Activated CD8-positive, alpha-beta memory T cell treated with anti-CD3 and anti-CD28 coated beads, Interleukin-2, amount 50 U/mL, for 24 hours (primary cell): ENCODE results near the gene JMJD8.
A peak's percentile ranks its signal among the peaks of the same experiment; 100 is the strongest.

Experiments
- DNase-seq: peaks from one replicate; pipeline ENCODE4 v3.0.0-alpha.2; 2020; ENCODE audit errors: extremely low read depth

Gene JMJD8

DNA sequence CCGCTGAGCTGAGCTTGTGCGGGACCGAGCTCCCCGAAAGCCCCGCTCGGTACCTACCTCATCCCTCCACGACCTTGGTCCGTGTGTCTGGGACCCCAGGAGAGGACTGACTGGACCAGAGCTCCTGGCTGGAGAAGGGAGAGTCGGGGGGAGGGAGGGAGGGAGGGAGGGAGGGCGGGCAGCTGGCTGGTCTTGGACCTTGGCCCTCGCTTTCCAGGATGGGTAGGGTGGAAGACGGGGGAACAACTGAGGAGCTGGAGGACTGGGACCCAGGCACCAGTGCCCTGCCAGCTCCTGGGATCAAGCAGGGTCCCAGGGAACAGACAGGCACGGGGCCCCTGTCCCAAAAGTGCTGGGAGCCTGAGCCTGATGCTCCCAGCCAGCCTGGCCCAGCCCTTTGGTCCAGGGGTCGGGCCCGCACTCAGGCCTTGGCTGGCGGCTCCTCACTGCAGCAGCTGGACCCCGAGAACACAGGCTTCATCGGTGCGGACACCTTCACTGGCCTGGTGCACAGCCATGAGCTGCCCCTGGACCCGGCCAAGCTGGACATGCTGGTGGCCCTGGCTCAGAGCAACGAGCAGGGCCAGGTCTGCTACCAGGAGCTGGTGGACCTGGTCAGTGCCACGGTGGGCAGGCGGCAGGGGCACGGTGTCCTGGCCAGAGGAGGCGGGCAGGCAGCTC lies 8.1 kb downstream of the JMJD8 start:
- no peak for DNase-seq

DNA sequence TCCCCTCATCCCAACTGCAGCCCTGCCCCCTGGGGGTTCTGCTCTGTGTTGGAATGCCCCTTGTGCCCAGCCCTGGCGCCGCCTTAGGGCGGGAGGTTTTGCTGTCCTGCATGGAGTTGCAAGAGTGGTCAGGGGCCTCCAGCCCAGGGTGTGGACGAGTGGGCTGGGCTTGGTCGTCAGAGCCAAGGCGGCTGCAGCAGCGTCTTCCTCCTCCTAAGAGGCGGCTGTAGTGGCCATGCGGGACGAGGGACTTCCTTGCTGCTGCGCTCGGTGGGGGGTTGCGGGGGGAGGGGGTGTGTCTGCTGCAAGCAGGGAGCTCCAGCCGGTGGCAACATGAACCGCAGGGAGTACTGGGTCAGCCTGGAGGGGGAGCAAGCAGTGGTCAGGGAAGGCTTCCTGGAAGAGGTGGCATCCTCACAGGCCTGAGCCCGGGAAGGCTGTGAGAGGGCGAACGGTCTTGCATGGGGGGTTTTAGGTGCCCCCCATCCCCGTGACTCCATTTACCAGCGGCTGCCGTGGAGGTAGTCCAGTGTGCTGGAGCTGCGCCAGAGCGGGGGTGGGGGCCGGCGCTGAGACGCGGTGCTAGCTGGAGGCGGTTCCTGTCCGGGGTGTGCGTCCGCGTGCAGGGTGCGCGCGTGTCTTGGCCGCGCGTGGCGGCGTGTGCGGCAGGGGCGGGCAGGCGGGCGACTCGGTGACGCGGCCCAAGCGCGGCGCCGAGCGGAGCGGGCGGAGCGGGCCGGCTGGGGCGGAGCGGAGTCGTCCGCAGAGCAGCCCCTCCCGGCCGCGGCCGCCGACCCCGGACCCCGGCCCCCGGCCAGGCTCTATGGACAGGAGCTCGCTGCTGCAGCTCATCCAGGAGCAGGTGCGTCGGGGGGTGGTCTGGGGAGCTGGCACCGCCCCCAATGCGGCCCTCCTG lies 8.9 kb downstream of the JMJD8 start, which contains the start of gene RHBDL1:
Gene RHBDL1, plus strand, starts transcription at position 704 of the 916 bp plus-strand sequence. Its CDS starts 120 bp downstream, at position 824.
- DNase-seq, result no peak

DNA sequence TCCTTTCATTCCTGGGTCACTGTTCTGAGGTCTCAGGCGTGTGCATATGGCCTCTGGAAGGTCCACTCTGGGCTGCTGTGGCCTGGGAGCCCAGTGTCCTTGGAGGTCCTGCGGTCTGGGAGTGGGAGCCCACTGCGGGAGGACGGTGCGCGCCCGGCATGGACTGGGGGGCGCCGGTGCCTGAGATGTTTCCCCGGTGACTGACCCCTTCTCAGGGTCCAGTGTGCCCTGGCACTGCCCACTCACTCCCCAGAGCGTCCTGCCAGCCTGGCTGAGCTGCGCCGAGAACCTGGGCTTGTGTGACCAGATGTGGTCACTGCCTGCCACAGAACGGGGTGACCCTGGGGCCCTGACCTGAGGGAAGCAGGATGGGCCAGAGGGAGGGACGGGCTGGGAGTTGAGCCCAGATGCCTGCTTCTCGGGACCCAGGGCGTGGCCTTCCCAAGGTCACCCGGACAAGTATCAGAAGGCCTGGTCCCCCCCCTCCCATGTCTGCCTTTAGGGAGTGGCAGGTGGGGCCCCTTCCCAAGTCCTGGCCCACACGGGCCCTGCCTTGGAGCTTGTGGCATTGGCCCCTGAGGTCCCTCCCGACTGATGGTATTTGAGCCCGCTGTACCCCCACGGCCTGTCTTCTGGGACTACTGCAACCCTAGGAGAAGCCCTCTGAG lies 9.8 kb downstream of the JMJD8 start:
- DNase-seq, result no peak

GRCh38 chr16:673399-673991 lies 10.6 kb downstream of the JMJD8 start:
- DNase-seq, result no peak

DNA sequence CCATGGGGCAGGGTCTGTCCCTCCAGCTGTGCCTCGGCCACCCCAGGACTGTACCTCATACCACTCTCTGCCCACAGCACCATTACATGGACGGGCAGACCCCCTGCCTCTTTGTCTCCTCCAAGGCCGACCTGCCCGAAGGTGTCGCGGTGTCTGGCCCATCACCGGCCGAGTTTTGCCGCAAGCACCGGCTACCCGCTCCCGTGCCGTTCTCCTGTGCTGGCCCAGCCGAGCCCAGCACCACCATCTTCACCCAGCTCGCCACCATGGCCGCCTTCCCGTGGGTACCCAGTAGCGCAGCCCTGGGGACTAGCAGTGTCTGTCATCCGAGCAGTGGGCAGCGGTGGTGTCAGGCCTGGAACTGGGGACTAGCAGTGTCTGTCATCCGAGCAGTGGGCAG lies 11.3 kb downstream of the JMJD8 start:
- DNase-seq, result no peak

DNA sequence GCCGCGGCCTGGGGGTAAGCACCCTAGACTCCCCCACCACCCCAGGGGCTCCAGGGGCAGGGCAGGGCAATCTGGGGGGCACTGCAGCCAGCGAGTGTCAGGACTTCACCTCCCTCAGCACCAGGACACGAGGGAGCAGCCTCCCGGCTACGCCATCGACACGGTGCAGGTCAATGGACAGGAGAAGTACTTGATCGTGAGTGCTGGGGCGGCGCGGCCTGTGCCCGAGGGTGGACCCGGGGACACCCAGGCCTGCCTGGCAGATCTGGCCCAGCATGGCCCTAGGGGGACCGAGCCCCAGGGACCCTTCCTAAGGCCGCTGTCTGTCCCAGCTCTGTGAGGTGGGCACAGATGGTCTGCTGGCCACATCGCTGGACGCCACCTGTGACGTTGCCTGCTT lies 11.8 kb downstream of the JMJD8 start:
- no peak for DNase-seq

GRCh38 chr16:671353-672131 lies 12.6 kb downstream of the JMJD8 start:
- DNase-seq, result no peak

- DNase-seq, result no peak
Observed at GRCh38 chr16:670485-671352, 13.4 kb downstream of the JMJD8 start.

- DNase-seq, result no peak
Observed at GRCh38 chr16:669666-670065, 14.5 kb downstream of the JMJD8 start.

DNA sequence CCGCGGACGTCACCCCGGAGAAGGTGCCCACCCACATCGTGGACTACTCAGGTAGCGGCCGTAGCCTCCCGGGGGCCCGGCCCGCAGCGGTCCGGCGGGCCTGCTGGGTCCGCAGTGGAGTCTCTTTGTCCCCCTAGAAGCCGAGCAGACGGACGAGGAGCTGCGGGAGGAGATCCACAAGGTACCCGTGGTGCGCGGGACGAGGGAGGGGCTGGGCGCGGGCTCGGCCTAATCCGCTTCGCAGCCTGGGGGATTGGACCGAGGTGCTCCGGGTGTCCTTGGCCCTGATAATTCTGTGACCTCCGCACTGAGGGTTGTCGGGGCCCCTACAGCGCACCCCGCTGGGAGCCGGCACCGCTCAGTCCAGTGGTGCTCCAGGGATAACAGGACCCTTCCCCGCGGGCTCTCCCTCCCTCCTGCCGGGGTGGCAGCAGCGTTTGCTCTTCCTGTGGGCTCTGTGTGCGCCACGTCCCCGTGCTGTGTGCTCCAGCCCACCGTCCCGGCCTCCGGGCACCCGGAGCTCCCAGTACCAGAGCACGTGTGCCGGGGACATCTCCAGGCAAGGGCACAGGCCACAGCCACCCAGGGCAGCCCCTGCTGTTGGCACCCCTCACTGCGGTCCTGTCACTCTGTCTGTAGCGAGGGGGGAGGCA lies 15.5 kb downstream of the JMJD8 start:
- DNase-seq, result no peak

DNA sequence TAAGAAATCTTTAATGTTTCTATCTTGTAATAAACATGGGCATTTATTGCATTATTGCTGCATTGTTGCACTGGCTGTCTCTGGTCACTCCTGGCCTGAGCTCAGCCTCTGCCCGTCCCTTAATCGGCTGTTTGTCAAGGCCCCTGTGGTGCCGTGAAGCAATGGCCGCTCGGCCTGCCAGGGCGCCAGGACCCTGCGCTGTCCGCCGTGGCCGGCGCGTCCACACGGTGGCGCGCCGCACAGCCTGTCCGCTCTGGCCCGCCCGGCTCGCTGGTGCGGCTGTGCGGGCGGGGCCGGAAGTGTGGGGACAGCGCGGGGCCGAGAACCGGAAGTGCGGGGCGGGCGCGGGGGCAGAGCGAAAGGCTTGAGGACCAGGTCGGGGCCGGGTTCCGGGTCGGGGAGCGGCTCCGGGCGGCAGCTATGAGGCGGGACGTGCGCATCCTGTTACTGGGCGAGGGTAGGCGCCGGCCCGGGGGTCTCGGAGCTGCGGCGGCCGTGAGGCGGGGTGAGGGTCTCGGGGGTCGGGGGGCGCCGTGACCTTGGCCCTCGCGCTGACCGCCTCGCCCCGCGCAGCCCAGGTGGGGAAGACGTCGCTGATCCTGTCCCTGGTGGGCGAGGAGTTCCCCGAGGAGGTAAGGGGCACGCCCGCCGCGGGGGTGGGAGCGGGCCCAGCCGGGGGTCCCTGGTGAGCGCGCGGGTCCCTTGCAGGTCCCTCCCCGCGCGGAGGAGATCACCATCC lies 16.2 kb downstream of the JMJD8 start, which contains the start of gene RHOT2:
Gene RHOT2, plus strand, starts transcription at position 353 of the 739 bp plus-strand sequence. Its CDS starts 68 bp downstream, at position 421.
- peak; percentile 81 for DNase-seq

DNA sequence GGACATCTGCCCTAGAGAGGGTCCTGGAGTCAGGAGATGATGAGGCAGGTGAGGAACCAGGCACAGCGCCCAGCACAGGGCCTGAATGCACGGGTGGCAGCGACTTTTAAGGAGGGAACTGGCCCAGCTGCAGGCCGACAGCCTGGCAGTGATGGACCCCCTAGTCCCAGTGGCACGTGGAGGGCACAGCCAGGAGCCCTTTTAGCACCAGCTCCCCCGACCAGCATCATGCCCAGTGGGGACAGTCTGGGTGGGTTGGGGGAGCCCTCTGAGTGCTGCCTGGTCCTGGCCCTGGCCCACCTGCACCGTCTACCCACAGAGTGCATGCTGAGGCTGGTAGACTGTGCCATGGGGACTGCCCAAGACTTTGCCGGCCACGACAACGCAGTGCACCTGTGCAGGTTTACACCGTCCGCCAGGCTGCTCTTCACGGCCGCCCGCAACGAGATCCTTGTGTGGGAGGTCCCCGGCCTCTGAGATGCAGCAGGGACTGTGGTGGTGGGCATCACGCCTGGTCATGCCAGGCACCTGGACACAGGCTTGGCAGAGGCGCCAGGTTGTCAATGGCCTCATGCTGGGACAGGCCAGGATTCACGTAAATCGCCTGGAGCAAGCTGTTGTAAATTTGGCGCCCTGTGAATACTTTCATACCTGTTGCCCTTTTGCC lies 16.9 kb downstream of the JMJD8 start:
- DNase-seq, result no peak

DNA sequence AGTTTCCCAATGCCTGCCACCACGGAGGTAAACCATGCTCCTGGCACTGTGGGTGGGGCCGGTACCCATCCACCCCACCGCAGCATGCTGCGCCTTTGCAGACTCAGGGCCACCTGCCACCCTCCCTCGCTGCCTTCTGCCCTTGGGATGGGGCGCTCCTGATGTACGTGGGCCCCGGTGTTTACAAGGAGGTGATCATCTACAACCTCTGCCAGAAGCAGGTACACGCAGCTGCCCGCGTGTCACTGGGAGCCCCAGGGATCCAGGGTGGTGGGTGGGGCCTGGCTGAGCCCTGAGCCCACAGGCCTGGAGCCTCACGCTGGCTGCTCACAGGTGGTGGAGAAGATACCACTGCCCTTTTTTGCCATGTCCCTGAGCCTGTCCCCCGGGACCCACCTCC lies 17.6 kb downstream of the JMJD8 start:
- no peak for DNase-seq

GRCh38 chr16:662597-662996 lies 21.5 kb downstream of the JMJD8 start:
- no peak for DNase-seq

DNA sequence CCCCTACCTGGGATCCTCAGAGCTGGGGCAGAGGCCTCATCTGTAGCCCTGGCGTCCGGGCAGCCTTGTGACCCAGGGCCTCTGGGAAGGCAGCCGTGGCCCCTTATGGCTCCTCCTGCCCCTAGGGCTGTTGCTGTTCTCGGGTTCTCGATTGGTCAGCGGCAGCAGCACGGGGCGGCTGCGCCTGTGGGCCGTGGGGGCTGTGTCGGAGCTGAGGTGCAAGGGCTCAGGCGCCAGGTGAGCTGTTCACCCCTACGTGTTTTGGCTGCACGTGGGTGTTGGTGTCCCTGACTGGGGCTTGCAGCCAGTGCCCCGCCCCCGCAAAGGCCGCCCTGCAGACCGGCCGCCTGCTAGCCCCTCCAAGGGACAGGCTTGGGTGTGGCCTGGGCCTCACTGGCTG lies 22.0 kb downstream of the JMJD8 start:
- DNase-seq, result no peak

DNA sequence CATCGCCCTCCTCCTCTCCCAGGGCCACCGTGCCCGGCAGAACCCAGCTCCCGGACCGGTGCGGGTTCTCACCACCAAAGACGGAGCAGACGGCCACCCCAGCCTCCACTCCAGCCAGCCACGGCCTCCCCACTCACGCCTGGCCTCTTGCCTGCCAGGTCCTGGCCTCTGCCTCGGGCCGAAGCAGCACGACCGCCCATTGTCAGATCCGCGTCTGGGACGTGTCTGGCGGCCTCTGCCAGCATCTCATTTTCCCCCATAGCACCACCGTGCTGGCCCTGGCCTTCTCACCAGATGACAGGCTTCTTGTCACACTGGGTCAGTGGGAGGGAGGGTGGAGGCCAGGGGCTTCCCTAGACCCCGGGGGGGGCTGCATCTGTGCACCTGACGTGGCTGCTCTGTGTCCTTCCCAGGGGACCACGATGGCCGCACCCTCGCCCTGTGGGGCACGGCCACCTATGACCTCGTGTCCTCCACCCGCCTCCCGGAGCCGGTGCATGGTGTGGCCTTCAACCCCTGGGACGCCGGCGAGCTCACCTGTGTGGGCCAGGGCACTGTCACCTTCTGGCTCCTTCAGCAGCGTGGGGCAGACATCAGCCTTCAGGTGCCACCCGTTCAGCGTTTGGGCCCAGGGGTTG lies 22.8 kb downstream of the JMJD8 start:
- no peak for DNase-seq

DNA sequence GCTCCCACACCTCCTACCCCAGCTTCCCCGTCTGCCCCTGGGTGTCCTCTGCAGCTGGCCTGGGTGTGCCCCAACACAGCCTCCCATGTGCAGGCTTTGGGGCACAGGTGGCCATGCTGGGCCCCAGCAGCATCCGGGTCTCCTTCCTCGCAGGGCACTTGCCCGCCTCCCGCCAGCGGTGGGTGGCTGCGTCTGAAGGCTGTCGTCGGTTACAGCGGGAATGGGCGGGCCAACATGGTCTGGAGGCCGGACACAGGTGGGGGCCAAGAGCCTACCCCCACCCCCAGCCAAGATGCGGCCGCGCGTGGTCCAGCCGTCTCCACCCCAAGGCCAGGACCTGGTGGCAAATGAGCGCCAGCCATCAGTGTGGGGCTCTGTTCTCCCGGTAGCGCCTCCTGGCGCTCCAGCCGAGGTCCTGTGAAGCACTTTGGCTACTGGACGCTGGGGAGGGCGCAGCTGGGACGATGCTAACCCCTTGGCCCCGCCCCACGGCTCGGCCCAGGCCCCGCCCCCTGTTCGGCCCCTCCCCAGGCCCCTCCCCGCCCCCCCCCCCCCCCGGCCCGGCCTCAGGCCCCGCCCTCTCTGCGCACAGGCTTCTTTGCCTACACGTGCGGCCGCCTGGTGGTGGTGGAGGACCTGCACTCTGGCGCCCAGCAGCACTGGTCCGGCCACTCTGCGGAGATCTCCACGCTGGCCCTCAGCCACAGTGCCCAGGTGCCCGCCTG lies 23.5 kb downstream of the JMJD8 start:
- no peak for DNase-seq
